Spleen (tissue), 11 donors: ENCODE results near the gene FMNL1. TPM values are rescaled to one million over a fixed set of nuclear protein-coding genes. Genes with fewer than 3 reads are reported as not detected.

ENCODE experiments used
- DNase-seq: peaks from one replicate; pipeline ENCODE4 v3.0.0-alpha.2; 2020
- H3K27ac ChIP-seq, 8 donors: fragments of 200-600 bp; sonication (generic) in 7 of 8; 1 replicate in 4 of 8; 2 replicates in 4 of 8; pipeline versions ENCODE4 v1.5.0 to v1.8.0; 2016 to 2021; ENCODE audit warnings: inconsistent platforms in 4 of 8, mild to moderate bottlenecking in 4 of 8, moderate library complexity in 1 of 8
- H3K27me3 ChIP-seq, 7 donors: fragments of 200-600 bp; sonication (generic) in 6 of 7; replicated peaks in 1 of 7; 1 replicate in 4 of 7; 2 replicates in 3 of 7; pipeline versions ENCODE4 v1.5.0 to v1.8.0; 2016 to 2021; ENCODE audit warnings: inconsistent platforms in 3 of 7, mild to moderate bottlenecking in 1 of 7
- H3K36me3 ChIP-seq, 6 donors: fragments of 200-600 bp; sonication (generic) in 5 of 6; 1 replicate in 4 of 6; 2 replicates in 2 of 6; pipeline versions ENCODE4 v1.5.0 to v1.8.0; 2016 to 2021; ENCODE audit warnings: inconsistent platforms in 2 of 6
- H3K4me1 ChIP-seq, 6 donors: fragments of 200-600 bp; sonication (generic) in 5 of 6; 1 replicate in 3 of 6; 2 replicates in 3 of 6; pipeline versions ENCODE4 v1.5.0 to v1.8.0; 2016 to 2021; ENCODE audit warnings: inconsistent platforms in 3 of 6
- H3K4me3 ChIP-seq, 8 donors: fragments of 200-600 bp; sonication (generic) in 7 of 8; 1 replicate in 4 of 8; 2 replicates in 4 of 8; pipeline versions ENCODE4 v1.5.0 to v1.8.0; 2016 to 2021; ENCODE audit warnings: inconsistent platforms in 4 of 8, mild to moderate bottlenecking in 4 of 8, moderate library complexity in 2 of 8
- H3K9me3 ChIP-seq, 8 donors: fragments of 200-600 bp; sonication (generic) in 7 of 8; 1 replicate in 4 of 8; 2 replicates in 4 of 8; pipeline versions ENCODE4 v1.5.0 to v1.8.0; 2016 to 2021; ENCODE audit warnings: inconsistent platforms in 4 of 8
- POLR2A ChIP-seq, 3 donors: fragments of 450-650 bp; IDR thresholded peaks; one replicate each; pipeline ENCODE4 v1.5.1; 2017; ENCODE audit warnings: antibody characterized with exemption in 3 of 3, mild to moderate bottlenecking in 1 of 3
- POLR2AphosphoS5 ChIP-seq, 3 donors: sonication (generic); formaldehyde crosslinking; IDR thresholded peaks; one replicate each; pipeline ENCODE4 v1.5.1; 2017; ENCODE audit warnings: antibody characterized with exemption in 3 of 3
- WGBS, 5 donors: extraction: QIAGEN DNeasy Blood & Tissue Kit in 3 of 5; methylation state at CpG; one replicate each; pipeline versions ENCODE4 v1.1.5 to v1.1.7; 2013 to 2018; 5-methylcytosine and 5-hydroxymethylcytosine counted together
- intact Hi-C: fragments of 100-400 bp; cut with DNase I; formaldehyde crosslinking; loops from one replicate; pipeline ENCODE4 v1.15.0; 2023; ENCODE audit warnings: low total_unique reads
- polyA plus RNA-seq, 3 donors: library from polyadenylated mRNA; stranded (reverse); fragments of 200-250 nt; gene quantifications; one replicate each; pipeline ENCODE4 v1.2.1, GENCODE V29; 2013
- total RNA-seq, 7 donors: library from RNA; depleted of rRNA in 3 of 7; stranded (reverse); fragments of >200 nt in 3 of 7; fragmentation: NEBNext Ultra II Directional in 4 of 7; extraction: Animal tissue kit (Norgen Biotek cat#: 25700) in 4 of 7; gene quantifications; one replicate each; pipeline versions ENCODE4 v1.1.0 to v1.2.1, GENCODE V29; 2016 to 2021
- TF ChIP-seq, protein P1 (sequence below), 11 experiments: fragments of 200-600 bp in 7 of 11; fragments of 450-650 bp in 4 of 11; sonication (generic) in 4 of 11; IDR thresholded peaks in 8 of 11; conservative IDR thresholded peaks in 3 of 11; 1 replicate in 7 of 11; 2 replicates in 4 of 11; pipeline versions ENCODE4 v1.4.0 to v1.8.0; 2016 to 2021; ENCODE audit warnings: antibody characterized with exemption in 11 of 11, inconsistent platforms in 4 of 11, mild to moderate bottlenecking in 1 of 11
- donor health status: healthy with polysubstance abuse.
- donor health status: DM: no; HTN: no; CAD: no; lungs with moderate emphysema.
- donor health status: DM: no; HTN: no; CAD: no.
- donor health status: Bipolar disorder and iron deficiency.
- donor health status: healthy.
- donor health status: DM: no; HTN: no; CAD: no.
- donor health status: DM: yes; HTN: yes; CAD: no.

The FMNL1 gene
- total and polyA plus RNA-seq, 10 donors: 40.8 to 281 (median 142) TPM

DNA sequence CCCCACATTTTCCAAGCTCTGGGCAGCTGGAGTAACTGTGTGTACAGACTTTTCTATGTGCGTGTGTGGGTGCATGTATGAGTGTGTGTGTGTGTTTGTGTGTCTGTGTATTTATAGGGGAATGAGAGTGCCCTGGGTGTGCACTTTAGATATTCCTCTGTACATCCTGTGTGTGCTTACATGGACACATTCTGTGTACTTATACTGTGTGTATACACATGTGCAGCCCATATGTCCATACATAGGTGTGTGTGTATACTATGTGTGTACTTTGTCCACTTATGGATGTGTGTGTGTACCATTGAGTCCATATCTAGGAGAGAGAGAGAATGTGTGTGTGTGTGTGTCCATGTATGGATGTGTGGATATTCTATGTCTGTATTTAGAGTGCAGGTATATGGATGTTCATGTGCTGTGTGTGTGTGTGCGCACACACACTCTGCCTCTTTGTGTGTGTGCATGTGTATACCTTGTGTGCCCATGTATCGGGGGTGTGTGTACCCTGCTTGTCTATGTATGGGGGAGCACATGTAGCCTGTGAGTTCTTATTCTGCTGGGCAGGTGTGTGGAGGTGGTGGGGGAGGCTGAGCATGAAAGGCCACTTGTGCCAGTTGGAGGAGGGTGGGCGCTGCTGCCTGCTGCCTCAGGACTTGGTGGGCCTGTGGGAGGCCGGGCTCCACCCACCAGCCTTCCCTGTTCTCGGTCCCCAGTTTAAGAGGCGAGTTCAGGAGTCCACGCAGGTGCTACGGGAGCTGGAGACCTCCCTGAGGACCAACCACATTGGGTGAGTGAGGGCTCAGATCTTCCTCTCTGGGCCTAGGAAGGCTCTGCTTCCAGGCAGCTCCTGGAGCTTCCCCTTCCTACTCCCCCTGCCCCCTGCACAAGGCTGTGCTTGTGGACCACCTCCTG, 11.1 kb downstream of the FMNL1 start:
- H3K4me1 ChIP-seq: peaks cover 27 to 87% (median 69%) of the 10 kb centered on the region in 6 donors
- intact Hi-C loops: no loop called here
- DNase-seq: peak; percentile 66
- H3K27me3 ChIP-seq: peaks cover 0 to 10% (median 0%) of the 10 kb centered on the region in 7 donors
- 87 to 97% (median 91%) methylated on average over 9 of the region's 9 CpGs for WGBS, 5 donors
- H3K36me3 ChIP-seq: peaks cover 0 to 77% (median 31%) of the 10 kb centered on the region in 6 donors
- peak overlapping the region in 3 of 8 donors; percentile 23 to 99 (median 72) for H3K27ac ChIP-seq
- no peak overlapping the region for H3K4me3 ChIP-seq
- H3K9me3 ChIP-seq: no peaks in the 10 kb centered on the region
- peak in 1 of 3 donors; percentile 10 for TF ChIP-seq POLR2AphosphoS5 (IDR thresholded peaks at IDR 0.05)
- TF ChIP-seq, protein P1, sequence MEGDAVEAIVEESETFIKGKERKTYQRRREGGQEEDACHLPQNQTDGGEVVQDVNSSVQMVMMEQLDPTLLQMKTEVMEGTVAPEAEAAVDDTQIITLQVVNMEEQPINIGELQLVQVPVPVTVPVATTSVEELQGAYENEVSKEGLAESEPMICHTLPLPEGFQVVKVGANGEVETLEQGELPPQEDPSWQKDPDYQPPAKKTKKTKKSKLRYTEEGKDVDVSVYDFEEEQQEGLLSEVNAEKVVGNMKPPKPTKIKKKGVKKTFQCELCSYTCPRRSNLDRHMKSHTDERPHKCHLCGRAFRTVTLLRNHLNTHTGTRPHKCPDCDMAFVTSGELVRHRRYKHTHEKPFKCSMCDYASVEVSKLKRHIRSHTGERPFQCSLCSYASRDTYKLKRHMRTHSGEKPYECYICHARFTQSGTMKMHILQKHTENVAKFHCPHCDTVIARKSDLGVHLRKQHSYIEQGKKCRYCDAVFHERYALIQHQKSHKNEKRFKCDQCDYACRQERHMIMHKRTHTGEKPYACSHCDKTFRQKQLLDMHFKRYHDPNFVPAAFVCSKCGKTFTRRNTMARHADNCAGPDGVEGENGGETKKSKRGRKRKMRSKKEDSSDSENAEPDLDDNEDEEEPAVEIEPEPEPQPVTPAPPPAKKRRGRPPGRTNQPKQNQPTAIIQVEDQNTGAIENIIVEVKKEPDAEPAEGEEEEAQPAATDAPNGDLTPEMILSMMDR (IDR thresholded peaks at IDR 0.05 in 8 of 11, conservative IDR thresholded peaks at IDR 0.05 in 3 of 11): no peak

DNA sequence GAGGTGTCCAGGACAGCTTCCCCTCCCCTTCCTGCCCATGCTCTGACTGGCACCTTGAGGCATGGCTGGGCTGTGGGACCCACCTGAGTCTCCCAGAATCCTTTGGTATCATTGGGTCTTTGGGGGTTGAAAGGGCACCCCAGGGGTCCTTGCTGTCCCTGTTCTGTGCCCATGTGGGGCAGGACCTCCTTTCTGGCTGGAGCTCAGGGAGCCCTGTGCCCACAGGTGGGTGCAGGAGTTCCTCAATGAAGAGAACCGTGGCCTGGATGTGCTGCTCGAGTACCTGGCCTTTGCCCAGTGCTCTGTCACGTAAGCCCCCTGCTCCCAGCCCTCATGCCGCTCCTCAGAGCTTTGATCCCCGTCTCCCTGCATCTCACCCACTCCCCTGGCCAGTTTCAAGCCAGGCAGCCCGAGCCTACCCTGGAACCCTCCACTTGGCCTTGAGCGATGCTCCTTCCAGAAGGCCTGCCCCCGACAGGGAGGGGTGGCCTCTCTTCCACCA, 11.8 kb downstream of the FMNL1 start:
- H3K27ac ChIP-seq: peak overlapping the region in 3 of 8 donors; percentile 23 to 99 (median 72)
- peak; percentile 72 for DNase-seq
- WGBS, 5 donors: 76 to 86% (median 79%) methylated on average over 8 of the region's 8 CpGs
- peaks cover 0 to 10% (median 0%) of the 10 kb centered on the region in 7 donors for H3K27me3 ChIP-seq
- peaks cover 20 to 80% (median 62%) of the 10 kb centered on the region in 6 donors for H3K4me1 ChIP-seq
- no peak overlapping the region for H3K4me3 ChIP-seq
- TF ChIP-seq POLR2AphosphoS5 (IDR thresholded peaks at IDR 0.05): peak in 1 of 3 donors; percentile 34
- TF ChIP-seq, protein P1 (IDR thresholded peaks at IDR 0.05 in 8 of 11, conservative IDR thresholded peaks at IDR 0.05 in 3 of 11): no peak
- H3K9me3 ChIP-seq: no peaks in the 10 kb centered on the region
- intact Hi-C loops: no loop called here
- H3K36me3 ChIP-seq: peaks cover 2 to 84% (median 38%) of the 10 kb centered on the region in 6 donors

DNA sequence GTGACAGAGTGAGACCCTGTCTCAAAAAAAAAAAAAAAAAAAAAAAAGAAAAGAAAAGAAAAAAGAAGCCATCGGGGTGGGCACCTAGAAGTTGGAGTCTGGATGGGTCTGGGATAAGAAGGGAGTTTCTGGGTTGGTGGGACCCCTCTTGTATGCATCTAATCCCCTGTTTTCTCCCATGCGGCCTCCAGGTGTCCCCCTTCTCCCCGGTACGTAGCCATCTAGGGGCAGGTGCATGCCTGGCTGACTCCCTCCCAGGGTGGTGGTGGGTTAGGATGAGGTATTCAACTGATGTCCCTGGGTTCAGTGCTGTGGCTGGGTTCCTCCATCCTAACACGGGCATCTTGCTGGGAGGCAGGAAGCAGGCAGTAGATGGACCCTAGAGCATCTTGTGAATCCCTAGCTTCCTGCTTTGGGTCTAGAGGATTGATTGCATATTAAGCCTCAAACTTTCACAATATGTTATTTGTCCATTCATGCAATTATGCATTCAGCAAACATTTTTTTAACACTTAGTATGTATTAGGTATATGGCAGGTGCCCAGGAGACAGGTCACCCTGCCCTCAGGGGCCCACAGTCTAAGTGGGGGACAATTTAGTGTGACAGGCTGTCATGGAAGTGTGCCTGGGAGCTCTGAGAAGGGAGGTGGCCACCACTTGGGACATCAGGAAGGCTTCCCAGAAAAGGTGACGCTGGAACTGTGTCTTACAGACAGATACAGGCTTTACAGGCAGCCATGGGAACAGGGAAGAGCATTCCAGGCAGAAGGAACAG, 13.1 kb downstream of the FMNL1 start:
- TF ChIP-seq POLR2A (IDR thresholded peaks at IDR 0.05) (no peak), POLR2AphosphoS5 (IDR thresholded peaks at IDR 0.05) (no peak)
- TF ChIP-seq, protein P1 (IDR thresholded peaks at IDR 0.05 in 8 of 11, conservative IDR thresholded peaks at IDR 0.05 in 3 of 11): peak in 5 of 11 experiments; percentile 27 to 46 (median 30)
- Histone ChIP-seq H3K36me3 (peaks cover 2 to 98% (median 52%) of the 10 kb centered on the region in 6 donors), H3K4me3 (peak overlapping the region in 1 of 8 donors; percentile 13), H3K27ac (peak overlapping the region in 5 of 8 donors; percentile 16 to 99 (median 52)), H3K4me1 (peaks cover 10 to 67% (median 48%) of the 10 kb centered on the region in 6 donors), H3K9me3 (no peaks in the 10 kb centered on the region), H3K27me3 (peaks cover 0 to 10% (median 0%) of the 10 kb centered on the region in 7 donors)
- DNase-seq: peak; percentile 78
- intact Hi-C loops: no loop called here
- 25 to 42% (median 30%) methylated on average over 6 of the region's 6 CpGs for WGBS, 5 donors
